PC-3 (cell line): ENCODE results near the gene NR3C1.

ENCODE experiments used
- EZH2phosphoT487 ChIP-seq: fragments of 300-600 bp; sonication (generic); IDR thresholded peaks from 2 replicates; pipeline ENCODE4 v1.6.1; 2018; ENCODE audit warnings: mild to moderate bottlenecking, antibody characterized with exemption, low read length, borderline replicate concordance
- TF ChIP-seq, protein P1 (sequence below): fragments of 300-600 bp; sonication (generic); conservative IDR thresholded peaks from 2 replicates; pipeline ENCODE4 v1.5.1; 2017; ENCODE audit warnings: antibody characterized with exemption, low read depth, mild to moderate bottlenecking, low read length

DNA sequence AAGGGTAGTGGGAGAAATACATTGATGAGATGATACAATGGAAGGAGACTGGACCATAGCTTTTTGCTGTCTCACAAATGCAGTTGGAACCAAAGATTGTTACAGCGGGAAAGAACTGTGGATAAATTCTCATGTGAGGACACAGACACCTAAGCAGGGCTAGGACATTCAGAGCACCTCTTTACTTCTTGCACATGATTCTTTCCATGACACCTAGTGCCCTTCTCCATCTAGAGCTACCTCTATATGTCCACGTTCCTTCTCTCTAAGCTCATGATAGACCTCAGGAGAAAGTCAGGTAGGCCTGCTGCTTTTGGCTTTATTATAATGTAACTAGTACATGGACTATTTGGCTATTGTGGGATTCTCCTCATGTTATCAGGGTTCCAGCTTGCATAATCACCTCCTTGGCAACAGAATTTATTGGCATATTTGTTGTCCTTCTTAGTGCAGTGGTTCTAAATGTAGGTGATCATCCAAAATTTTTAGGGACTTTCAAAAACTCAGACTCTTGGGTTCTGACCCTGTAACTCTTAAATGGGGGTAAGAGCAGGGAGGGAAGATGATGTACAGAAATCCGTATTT lies 27.2 kb downstream of the NR3C1 start:
- TF ChIP-seq, protein P1, sequence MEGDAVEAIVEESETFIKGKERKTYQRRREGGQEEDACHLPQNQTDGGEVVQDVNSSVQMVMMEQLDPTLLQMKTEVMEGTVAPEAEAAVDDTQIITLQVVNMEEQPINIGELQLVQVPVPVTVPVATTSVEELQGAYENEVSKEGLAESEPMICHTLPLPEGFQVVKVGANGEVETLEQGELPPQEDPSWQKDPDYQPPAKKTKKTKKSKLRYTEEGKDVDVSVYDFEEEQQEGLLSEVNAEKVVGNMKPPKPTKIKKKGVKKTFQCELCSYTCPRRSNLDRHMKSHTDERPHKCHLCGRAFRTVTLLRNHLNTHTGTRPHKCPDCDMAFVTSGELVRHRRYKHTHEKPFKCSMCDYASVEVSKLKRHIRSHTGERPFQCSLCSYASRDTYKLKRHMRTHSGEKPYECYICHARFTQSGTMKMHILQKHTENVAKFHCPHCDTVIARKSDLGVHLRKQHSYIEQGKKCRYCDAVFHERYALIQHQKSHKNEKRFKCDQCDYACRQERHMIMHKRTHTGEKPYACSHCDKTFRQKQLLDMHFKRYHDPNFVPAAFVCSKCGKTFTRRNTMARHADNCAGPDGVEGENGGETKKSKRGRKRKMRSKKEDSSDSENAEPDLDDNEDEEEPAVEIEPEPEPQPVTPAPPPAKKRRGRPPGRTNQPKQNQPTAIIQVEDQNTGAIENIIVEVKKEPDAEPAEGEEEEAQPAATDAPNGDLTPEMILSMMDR: no peak
- TF ChIP-seq EZH2phosphoT487: no peak
